Neural progenitor cell (in vitro differentiated cells): ENCODE measurements around the gene PPM1L.

Experiments
- CTCF ChIP-seq: fragments of 200-600 bp; sonication (generic); IDR thresholded peaks from 2 replicates; pipeline ENCODE4 v1.5.1; 2017; ENCODE audit warnings: antibody characterized with exemption, mild to moderate bottlenecking
- EZH2 ChIP-seq: fragments of 200-600 bp; sonication (generic); IDR thresholded peaks from 2 replicates; pipeline ENCODE4 v1.6.1; 2017; ENCODE audit warnings: antibody characterized with exemption, mild to moderate bottlenecking, moderate library complexity

DNA sequence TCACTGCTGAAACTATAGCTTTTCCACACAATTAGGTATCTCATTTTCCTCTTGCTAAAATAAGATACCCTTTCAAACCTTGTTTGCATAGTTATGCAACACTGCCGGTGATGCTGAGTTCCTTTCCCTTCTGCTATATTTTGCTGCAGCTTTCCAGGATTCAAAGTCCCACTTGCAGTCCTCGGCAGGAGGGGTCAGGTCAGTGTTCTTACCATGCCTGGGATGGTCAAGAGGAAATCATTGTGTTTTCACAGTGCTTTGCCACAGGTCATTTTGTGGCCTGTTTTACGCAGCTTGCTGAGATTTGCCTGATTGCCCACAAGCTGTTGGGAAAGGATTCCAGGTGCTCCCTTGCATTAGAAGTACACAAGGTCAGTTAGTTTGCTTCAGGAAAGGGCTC lies 192.2 kb downstream of the PPM1L start:
- TF ChIP-seq CTCF, result no peak
- no peak for TF ChIP-seq EZH2
